ENCODE data around the gene PIAS1. TPM values are rescaled to one million over a fixed set of nuclear protein-coding genes. Genes with fewer than 3 reads are reported as not detected.
"Not testable (repeated sequence)": the region's sequence is repeated elsewhere in the genome, so short reads cannot be mapped to it uniquely, and the experiment has no call there.

The PIAS1 gene
- total RNA-seq, 1 donor from 2014 or later: 59.9 TPM

DNA sequence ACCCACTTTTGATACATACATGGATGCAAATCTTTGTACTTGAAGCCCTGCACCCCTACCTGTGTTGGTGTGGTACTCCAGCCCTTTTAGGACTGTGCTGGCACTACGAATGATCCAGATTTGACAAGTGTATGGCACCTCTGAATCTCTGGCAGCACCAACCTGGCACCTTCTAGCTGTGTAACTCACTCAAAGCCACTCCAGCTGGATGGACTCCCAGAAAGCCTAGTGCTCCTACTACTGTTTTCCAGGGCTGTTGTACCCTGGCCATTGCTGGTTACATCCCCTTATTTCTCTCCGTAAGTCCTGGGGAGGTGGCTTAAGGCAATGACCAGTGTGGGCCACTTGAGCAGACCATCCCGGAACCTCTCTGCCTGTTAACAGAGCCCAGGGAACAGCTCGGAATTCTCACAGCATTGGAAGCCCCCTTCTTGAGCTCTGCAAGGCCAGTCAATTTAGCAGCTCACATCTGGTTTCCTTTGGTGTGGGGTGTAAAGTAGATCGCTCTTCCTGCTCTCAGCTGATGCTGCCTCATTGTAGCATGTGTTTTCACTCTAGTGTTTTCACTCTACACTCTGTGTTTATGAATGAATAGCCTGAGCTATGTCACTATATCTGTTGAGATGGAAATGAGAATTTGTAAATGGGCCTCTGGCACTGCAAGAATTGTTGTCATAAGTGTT, 138.8 kb downstream of the PIAS1 start:
- intact Hi-C loops (cut with DNase I): no loop called here
- no peak for ATAC-seq
- no peak for DNase-seq (ENCODE audit: low spot score)

DNA sequence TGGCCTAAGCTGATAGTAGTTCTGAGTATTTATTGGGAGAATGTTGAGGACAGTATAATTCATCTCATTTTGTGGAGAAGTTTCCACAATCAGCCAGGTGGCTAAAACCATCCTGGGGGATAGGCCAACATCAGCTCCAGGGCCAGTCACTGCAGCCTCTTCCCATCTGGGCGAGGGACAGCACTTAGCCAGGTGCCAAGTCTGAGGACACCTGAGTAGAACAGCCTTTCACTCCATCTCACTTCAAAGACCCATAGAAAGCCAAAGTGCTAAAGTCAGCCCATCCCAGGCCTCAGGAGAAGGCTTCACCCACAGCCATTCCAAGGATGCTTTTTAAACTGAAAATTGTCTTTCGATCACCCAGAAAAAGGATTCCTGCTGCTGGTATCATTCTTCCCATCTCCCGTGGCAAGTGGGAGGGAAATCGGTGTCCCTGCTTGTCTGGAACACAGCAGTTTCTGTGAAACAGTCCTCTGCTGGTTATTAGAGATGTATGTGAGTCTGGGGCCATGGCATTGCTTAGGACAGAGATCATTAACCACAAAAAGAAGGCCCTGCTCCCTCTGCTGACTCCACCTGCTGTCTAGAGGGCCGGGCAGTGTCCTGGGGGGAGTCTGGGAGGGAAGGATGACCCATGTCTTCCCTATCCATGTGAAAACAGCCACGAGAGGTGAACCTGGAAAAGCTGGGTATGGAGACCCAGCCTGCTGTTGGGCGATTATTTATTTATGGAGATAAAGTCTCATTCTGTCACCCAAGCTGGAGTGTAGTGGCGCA, 141.4 kb downstream of the PIAS1 start:
- ATAC-seq (no peak), DNase-seq (ENCODE audit: low spot score) (no peak)
- intact Hi-C loops (cut with DNase I): no loop called here

DNA sequence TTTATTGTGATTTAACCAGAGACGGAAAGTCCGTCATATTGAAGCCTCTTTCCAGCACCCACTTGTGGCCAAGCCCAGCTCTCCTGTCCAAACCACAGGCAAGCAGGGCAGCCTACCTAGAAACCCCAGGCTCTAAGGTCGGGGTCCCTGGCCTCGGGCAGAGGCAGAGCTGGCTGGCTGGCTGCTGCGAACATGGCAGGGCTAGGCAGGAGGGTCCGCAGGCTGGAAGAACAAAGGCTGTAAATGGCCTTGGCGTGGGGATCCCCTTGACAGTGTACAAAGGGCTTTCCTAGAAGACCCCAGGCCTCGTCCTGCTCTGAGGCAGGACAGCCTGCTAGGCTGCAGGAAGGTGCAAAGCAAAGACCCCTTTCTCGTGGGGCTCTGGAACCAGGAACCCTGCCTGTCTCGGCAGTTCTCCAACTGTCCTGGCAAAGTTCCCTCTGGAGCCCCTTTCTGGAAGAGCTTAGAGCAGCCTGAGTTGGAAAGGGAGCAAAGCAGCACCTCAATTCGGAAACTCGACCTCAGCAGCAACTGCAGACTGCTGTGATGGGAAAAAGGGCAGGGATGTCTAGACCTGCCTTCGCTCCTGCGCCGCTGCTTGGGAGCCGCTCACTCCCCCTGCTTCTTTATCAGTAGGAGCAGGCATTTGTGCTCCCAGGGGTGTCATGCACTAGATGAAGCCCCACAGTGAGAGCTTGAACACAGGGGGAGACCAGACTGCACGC, 142.5 kb downstream of the PIAS1 start:
- ATAC-seq (no peak), DNase-seq (ENCODE audit: low spot score) (no peak)
- intact Hi-C loops (cut with DNase I): no loop called here

DNA sequence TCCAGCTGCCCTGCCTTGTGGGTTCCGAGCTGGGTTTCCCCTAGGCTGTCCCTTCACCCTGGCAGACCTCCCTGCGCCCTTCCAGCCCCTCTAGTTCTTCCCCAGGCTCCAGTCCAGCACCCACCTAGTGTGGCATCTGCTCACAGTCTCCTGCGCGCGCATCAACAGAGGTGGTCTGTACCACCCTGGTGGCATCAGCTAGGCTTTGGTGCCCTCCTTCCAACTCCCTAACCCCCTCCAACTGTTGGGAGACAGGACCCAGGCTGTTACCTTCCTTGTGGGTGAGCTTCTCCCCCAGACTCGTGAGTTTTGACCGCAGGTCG, 143.0 kb downstream of the PIAS1 start:
- intact Hi-C loops (cut with DNase I): no loop called here
- no peak for DNase-seq (ENCODE audit: low spot score)
- no peak for ATAC-seq

DNA sequence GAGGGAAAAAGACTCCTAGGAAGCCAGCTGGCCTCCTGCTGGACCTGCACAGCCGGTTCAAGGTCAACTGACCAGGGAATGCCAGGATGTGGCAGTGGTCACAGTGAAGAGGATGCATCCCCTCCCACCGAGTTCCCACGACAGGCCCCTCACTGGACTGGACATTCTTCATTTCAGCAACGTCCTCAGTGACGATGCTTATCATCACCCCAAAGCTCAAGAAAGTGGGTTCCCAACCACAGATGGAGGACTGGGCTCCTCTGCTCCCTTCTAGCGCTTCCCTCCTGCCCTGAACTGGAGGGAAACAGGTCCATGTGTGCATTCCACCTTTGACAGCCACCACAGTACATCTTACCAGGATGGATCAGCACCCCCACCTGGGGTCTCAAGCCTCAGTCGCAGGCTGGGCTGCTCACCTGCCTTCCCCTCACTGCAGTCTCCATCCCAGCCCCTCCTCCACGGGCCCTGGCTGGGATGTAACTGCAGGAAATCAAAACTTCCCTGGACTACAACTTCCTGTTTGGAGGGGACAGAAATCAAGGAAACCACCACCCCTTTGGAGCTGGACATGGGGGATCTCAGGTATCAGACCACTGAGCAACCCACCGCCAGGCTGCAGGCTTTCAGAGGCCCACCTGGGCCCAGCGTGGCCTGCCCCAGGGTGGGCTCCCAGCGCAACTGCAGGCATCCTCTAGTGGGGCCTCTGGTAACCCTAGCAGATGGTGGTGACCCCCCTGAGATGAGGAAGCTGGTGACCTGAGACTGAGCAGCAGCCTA, 143.7 kb downstream of the PIAS1 start:
- ATAC-seq: no peak
- no peak for DNase-seq (ENCODE audit: low spot score)
- intact Hi-C loops (cut with DNase I): no loop called here

DNA sequence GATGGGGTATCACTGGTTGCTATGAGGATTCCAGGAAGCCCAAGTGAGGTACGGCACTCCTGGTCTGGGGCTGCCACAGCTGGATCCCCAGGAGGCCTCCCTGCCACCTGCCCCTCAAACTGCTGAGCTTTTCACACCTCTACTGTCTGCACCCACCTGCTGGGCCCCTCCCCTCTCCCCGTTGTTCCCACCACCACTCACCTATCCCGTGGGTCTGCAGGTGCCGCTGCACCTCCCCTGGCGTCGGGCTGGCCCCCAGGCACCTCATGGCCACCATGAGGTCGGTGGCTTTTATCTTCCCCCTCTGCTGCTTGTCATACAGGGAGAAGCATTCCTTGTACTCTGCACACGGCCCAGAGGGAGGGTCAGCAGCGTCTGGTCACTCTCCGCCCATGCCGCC, 145.2 kb downstream of the PIAS1 start:
- ATAC-seq: peak; percentile 23
- intact Hi-C loops (cut with DNase I): no loop called here
- DNase-seq (ENCODE audit: low spot score): no peak

DNA sequence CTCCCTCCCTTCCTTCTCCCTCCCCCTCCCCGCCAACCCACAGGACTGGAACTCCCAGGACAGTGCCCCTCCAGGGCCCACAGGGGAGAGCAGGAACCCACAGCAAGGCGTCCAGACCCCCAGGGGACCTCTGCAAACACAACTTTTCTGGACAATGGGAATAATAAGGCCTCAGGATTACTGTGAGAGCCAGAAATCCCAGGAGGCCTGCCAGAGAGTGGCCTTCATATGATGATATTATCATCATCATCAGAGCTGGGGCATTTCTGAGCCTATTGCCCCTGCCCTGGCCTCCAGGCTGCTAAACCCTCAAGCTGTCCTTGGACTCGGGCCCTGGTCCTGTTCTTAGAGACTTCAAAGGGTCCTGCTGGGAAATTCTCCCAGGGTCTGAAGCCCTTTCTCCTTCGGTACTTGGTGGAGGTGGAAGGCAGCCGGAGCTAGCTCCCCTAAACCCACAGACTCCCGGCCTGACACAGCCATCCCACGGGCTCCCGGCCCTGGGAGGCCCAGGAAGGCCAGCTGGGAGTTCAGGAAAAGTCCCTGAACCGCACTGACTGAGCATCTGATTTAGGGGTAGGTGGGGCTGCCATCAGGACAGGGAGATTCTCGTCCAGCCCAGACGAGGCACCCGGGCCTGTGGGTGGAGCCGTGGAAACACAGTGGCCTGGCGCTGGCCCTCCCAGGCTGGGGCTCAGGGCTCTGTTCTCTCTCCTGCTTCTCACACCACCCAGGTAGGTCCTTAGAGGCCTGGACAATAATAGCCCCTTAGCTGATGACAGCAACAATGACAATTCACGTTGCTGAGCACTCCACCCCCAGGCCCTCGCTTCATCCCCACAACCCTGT, 146.1 kb downstream of the PIAS1 start:
- DNase-seq (ENCODE audit: low spot score) (no peak), ATAC-seq (peak; percentile 54)

DNA sequence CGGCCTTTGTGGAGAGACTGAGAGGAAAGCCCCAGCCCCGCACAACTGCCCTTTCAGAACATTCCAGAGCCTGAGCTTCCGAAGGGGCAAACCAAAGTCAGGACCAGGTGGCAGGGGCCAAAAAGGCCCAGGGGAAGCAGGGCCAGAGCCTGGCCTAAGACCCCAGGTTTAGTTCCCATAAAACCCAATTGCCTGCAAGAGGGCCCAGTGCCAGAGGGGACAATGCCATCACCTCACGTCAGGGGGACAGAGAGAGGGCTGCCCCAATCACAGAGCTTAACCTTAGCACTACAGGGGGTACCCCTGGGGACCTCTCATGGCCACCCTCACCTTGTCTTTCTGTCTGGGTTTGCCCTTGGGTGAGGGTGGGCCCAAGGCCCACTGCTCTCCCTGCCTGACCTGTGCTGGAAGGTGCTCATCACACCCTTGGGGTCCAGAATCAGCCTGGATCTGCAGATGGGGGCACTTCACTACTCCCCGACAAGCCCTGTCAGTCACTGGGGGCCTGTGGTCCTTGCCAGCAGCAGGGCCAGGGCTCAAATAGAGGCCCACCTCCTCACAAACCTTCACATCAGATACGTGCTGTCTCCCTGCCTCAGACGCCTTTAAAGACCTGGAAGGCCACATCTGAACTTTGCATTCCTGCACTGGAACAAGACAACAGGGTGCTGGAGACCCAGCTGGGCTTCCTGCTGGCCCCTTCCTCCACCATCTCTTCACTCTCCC, 147.2 kb downstream of the PIAS1 start:
- ATAC-seq (no peak), DNase-seq (ENCODE audit: low spot score) (no peak)
- intact Hi-C loops (cut with DNase I): no loop called here

More for the DNA sequence above, 146.1 kb downstream of the PIAS1 start:
- intact Hi-C loops (cut with DNase I): no loop called here

DNA sequence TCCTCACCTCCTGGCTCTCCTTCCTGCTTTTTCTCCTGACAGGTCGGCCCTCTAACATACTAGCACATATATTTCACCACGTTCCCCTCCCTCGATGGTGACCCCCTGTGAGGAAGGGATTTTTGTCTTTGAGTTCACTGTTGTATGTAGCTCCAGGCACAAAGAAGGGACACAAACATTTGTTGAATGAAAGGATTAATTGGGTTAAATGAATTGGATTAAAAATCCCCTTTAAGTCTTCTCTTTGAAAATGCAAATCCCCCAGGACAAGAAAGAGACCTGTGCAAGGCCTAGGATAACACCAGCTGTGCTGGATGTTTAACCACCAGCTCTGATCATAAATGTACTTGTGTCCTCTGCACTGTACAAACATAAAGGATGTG, 147.8 kb downstream of the PIAS1 start:
- ATAC-seq (no peak), DNase-seq (ENCODE audit: low spot score) (no peak)
- intact Hi-C loops (cut with DNase I): no loop called here

DNA sequence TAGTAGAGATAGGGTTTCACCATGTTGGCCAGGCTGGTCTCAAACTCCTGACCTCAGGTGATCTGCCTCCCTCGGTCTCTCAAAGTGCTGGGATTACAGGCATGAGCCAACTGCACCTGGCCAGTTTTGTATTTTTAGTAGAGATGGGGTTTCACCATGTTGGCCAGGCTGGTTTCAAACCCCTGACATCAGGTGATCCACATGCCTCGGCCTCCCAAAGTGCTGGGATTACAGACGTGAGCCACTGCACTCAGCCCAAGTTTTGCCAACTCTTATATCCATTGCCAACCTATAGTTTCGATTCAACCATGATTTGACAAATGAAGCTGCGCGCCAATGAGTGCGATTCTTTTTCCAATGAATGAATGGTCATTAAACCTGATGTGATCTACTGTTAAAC, 148.9 kb downstream of the PIAS1 start:
- intact Hi-C loops (cut with DNase I); ATAC-seq; DNase-seq (ENCODE audit: low spot score): not testable (repeated sequence)

DNA sequence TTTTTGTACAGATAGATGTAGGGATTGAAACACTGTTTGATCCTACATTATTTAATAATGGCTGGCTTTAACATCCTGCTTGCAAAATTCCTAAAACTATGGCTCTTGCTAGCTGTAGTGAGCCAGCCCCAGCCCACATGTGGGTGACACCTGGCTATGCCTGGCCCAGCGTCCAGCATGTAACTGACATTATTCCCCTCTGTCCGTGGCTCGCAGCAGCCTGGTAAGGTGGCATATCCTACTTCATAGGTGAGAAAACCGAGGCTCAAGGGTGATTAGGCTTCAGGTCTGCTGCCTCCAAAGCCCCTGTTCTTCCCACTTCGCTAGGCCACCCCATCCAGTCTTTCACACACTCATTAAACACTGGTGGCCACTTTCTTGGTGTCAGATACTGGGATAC, 149.4 kb downstream of the PIAS1 start:
- no peak for ATAC-seq
- intact Hi-C loops (cut with DNase I): no loop called here
- DNase-seq (ENCODE audit: low spot score): no peak

DNA sequence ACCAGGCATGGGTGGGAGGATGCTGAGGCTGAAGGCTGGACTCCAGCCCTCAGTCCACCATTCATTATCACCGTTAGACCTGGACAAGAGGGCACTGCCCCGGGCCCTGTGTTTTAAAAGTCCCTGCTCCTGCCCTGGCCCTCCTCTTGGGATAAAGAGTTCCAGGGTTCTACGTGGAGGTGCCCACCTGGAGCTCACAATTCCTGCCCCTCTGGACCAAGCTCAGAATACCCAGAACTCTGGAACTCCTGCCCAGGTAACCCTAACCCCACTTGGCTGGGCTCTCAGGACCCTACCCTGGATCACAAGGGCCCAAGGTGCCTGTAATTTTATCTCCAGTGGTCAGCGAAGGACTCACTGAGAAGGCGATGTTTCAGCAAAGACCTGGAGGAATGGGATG, 149.8 kb downstream of the PIAS1 start:
- ATAC-seq (no peak), DNase-seq (ENCODE audit: low spot score) (no peak)
- intact Hi-C loops (cut with DNase I): no loop called here

DNA sequence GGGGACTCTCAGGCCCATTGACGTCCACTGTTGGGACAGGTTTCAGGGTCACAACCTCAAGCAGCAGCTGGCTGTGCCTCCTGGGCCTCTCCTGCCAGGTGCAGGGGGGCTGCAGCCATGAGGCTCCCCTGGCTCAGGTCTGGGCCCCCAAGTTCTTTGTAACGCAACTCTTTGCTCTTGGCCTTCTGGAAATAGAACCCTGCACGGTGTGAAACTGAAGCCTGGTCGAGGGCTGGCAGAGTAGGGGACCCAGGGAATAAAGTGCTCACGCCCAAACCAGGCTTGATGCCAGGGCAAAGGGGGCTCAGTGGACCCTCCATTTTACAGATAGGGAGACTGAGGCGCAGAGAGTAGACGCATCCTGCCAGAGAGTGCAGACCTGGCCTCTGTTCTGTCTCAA, 150.2 kb downstream of the PIAS1 start:
- intact Hi-C loops (cut with DNase I): no loop called here
- ATAC-seq: no peak
- no peak for DNase-seq (ENCODE audit: low spot score)

DNA sequence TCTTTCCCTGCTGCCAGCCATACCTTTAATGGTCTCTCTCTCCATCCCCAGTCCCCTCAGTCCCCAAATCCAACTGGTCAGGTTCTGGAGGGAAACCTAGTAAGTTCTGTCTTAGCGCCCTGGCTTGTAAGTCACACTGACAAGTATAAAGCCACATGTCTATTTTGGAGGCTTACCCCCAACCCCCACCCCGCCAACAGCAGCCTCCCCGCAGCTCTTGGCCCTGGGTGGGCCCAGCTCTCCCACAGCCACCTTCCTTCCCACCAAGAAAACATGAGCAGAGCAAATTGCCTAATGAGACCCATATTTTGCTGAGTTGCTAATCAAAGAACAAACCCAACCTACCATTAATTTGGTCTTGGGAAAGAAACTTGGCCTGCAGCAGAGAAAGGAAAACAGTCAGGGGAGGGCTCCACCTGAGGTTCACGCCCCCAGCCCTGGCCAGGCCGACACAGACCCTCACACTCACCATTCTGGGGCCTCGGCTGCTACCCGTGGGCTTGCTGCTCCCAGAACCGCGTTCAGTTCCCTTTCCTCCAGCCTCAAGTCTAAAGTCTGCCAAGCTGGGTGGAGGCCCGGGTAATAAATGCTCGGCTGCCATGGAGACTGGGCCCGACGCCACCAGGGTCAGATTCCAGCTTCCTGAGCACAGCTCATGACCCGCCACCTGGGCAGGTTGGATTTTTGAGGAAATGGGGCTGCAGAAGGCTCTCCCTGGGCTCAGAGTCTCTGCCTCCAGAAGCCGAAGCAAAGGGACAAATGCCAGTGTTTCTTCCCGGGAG, 150.9 kb downstream of the PIAS1 start, which contains the start of gene CALML4:
CALML4 (minus strand) TSS at position 557 of the 782 bp plus-strand sequence; CDS start at position 472, 85 bp downstream.
- peak; percentile 77 for ATAC-seq
- intact Hi-C loops (cut with DNase I): no loop called here
- DNase-seq (ENCODE audit: low spot score): peak; percentile 82

DNA sequence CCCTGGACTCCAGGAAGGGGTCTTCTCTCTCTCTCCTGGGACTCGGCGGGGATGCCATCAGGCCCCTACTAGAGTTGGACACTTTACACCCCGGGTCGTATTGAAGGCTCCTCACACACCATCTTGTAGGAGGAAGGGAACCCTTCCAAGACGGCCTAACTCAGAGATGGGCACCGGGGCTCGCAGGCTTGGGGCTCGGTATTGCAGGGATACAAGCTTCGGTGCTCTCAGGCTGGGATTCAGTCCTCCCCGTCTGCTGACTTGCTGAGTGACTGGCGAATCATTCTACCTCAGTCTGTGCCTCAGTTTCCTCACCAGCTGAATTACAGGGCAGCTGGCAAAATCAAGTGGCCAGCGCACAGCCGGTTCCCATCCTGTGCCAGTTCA, 151.4 kb downstream of the PIAS1 start:
- ATAC-seq (no peak), DNase-seq (ENCODE audit: low spot score) (no peak)
- intact Hi-C loops (cut with DNase I): no loop called here

DNA sequence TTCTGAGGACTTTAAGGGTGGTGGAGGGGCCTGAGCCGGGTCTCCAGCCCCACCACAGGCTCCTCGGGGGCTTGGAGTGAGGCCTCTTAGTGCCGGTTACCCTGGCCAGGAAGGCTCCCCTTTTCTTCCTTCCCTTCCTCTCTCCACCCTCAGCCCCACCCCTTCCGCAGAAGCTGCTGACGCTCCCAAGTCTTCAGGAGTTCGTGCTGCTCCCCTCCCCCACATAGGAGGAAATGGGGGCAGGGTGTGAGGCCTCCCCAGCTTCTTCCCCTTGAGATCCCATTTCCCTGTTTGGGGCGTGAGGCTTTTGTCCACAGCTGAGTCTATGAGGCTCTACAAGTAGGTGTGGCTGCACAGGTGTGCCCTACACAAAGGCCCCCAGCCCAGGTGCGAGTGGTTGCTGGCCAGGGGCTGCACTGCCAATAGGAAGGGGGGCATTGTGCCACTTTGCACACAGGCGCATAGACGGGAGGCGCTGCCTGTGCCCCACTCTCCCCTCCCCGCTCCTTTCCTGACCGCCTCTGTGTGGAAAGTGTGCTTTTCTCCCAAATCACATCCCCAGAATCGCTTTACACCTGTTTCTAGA, 151.9 kb downstream of the PIAS1 start:
- peak; percentile 74 for ATAC-seq
- peak; percentile 80 for DNase-seq (ENCODE audit: low spot score)

DNA sequence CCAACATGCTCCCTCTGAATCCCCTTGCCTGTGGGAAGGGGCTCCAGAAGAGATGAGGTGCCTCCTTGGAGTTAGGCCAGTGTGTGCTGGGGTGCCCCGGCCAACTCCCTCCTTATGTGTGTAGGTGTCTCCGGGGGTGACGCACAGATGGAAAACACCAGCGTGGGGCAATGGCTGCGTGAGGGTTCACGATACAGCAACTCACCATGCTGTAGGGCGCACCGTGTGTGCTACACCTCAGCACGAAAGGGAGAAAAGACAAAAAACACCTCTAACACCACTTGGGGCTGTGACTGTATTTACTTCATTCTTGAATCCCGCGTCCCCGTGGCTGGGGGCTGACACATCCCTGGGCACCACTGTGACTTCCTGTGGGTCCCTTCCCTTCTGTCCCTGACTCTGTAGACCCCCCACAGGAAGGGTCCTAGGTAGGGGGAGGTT, 152.6 kb downstream of the PIAS1 start:
- intact Hi-C loops (cut with DNase I): no loop called here
- no peak for ATAC-seq
- DNase-seq (ENCODE audit: low spot score): peak; percentile 53

More for the DNA sequence above, 151.9 kb downstream of the PIAS1 start:
- intact Hi-C loops (cut with DNase I): no loop called here

Measured in sciatic nerve (tissue), 2 donors.